Stimulated activated CD8-positive, alpha-beta memory T cell treated with anti-CD3 and anti-CD28 coated beads, Interleukin-12 subunit alpha, Interleukin-12 subunit beta, amount 100 ng/mL, for 4 hours (primary cell): ENCODE measurements around the gene CPT1B.
"Not testable (repeated sequence)": the region's sequence is repeated elsewhere in the genome, so short reads cannot be mapped to it uniquely, and the experiment has no call there.

ENCODE experiments used
- DNase-seq: peaks from one replicate; pipeline ENCODE4 v3.0.0-alpha.2; 2020; ENCODE audit warnings: low read depth

CPT1B gene

GRCh38 chr22:50577987-50578775 is at the start of gene CPT1B:
Gene CPT1B (minus strand): TSS chr22:50578427. CDS start chr22:50577915, 512 bp downstream.
- no peak for DNase-seq

- no peak for DNase-seq
Measured at GRCh38 chr22:50626850-50627641, 48.8 kb upstream of the CPT1B start.

- DNase-seq: no peak
Measured at GRCh38 chr22:50626314-50626849, 48.2 kb upstream of the CPT1B start.

- no peak for DNase-seq
Measured at GRCh38 chr22:50625568-50626313, 47.5 kb upstream of the CPT1B start.

GRCh38 chr22:50625131-50625567 is 46.9 kb upstream of the CPT1B start:
- no peak for DNase-seq

- no peak for DNase-seq
Measured at GRCh38 chr22:50624347-50625130, 46.3 kb upstream of the CPT1B start.

GRCh38 chr22:50622723-50623327 is 44.6 kb upstream of the CPT1B start:
- no peak for DNase-seq

- no peak for DNase-seq
Measured at GRCh38 chr22:50621948-50622722, 43.9 kb upstream of the CPT1B start.

GRCh38 chr22:50621356-50621880 is 43.2 kb upstream of the CPT1B start:
- DNase-seq: no peak

GRCh38 chr22:50620593-50621355 is 42.5 kb upstream of the CPT1B start:
- DNase-seq: no peak

GRCh38 chr22:50614296-50614695 is 36.1 kb upstream of the CPT1B start:
- DNase-seq: not testable (repeated sequence)

- no peak for DNase-seq
Measured at GRCh38 chr22:50613291-50613981, 35.2 kb upstream of the CPT1B start.

GRCh38 chr22:50612528-50613221 is 34.4 kb upstream of the CPT1B start:
- DNase-seq: no peak

GRCh38 chr22:50612168-50612527 is 33.9 kb upstream of the CPT1B start:
- no peak for DNase-seq

GRCh38 chr22:50611341-50612060 is 33.3 kb upstream of the CPT1B start:
- DNase-seq: no peak

GRCh38 chr22:50610581-50610980 is 32.4 kb upstream of the CPT1B start:
- DNase-seq: no peak

- no peak for DNase-seq
Measured at GRCh38 chr22:50610041-50610451, 31.8 kb upstream of the CPT1B start.
